ENCODE results near the gene SYTL3.
"Not testable (repeated sequence)": the region's sequence is repeated elsewhere in the genome, so short reads cannot be mapped to it uniquely, and the experiment has no call there.

The SYTL3 gene

GRCh38 chr6:158789115-158789917 lies 139.5 kb downstream of the SYTL3 start:
- no peak for DNase-seq (ENCODE audit: low read depth in 2 of 3, low spot score in 1 of 3)

GRCh38 chr6:158791274-158791855 lies 141.5 kb downstream of the SYTL3 start:
- no peak for DNase-seq (ENCODE audit: low read depth in 2 of 3, low spot score in 1 of 3)

GRCh38 chr6:158792505-158792904 lies 142.7 kb downstream of the SYTL3 start:
- DNase-seq (ENCODE audit: low read depth in 2 of 3, low spot score in 1 of 3), result not testable (repeated sequence)

- no peak for DNase-seq (ENCODE audit: low read depth in 2 of 3, low spot score in 1 of 3)
Observed at GRCh38 chr6:158793432-158793831, 143.6 kb downstream of the SYTL3 start.

GRCh38 chr6:158795516-158795915 lies 145.7 kb downstream of the SYTL3 start:
- DNase-seq (ENCODE audit: low read depth in 2 of 3, low spot score in 1 of 3), result no peak

- no peak for DNase-seq (ENCODE audit: low read depth in 2 of 3, low spot score in 1 of 3)
Observed at GRCh38 chr6:158796353-158796752, 146.5 kb downstream of the SYTL3 start.

- no peak for DNase-seq (ENCODE audit: low read depth in 2 of 3, low spot score in 1 of 3)
Observed at GRCh38 chr6:158797331-158798310, 147.8 kb downstream of the SYTL3 start.

- DNase-seq (ENCODE audit: low read depth in 2 of 3, low spot score in 1 of 3), result no peak
Observed at GRCh38 chr6:158798311-158798710, 148.5 kb downstream of the SYTL3 start.

- DNase-seq (ENCODE audit: low read depth in 2 of 3, low spot score in 1 of 3), result no peak
Observed at GRCh38 chr6:158799051-158799792, 149.4 kb downstream of the SYTL3 start.

DNA sequence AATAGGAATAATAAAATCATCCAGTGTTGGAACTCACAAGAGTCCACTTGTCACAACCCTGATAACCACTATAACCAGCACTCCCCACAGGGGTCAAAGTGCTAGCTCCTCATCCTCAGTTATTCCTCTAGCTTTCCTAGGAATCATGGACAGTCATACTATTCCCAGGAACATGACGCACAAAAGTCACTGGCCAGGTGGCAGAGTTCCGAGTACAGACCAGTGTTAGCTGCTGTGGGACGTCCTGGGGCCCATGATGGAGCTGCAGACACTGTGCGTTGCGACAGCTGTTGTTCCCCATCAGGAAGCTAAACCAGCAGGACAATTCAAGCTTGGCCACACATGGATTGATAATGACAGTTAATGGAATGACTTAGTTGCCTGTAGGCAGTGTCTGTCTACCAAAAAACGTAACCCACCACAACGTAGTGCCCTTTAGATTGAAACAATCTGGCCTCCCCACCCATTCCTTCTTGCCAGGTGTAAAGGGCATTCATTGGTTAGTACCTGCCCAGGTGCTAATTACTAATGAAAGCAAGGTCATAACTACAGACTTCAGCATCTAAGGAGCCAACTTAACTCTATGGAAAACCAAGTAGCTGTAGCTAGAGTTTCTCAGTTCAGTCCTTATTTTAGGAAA lies 151.9 kb downstream of the SYTL3 start:
- no peak for DNase-seq (ENCODE audit: low read depth in 2 of 3, low spot score in 1 of 3)

DNA sequence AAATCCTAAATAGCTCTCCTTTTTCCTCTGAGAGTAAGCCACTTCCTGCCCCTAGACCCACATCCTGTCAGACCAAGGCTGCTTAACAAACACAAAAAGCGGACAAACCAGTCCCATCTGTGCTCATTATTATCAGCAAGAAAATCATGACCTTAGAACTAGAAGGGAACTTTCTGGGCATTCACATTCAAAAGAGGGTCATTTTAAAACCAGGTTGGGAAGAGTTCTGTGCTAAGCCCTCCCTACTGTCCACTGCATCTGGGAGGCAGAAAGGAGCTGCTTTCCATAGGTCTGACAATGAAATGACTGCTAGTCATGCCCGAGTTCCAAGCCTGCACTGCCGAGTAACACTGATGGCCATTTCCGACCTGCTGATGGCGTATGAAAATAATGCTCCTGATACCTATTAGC lies 153.9 kb downstream of the SYTL3 start:
- no peak for DNase-seq (ENCODE audit: low read depth in 2 of 3, low spot score in 1 of 3)

DNA sequence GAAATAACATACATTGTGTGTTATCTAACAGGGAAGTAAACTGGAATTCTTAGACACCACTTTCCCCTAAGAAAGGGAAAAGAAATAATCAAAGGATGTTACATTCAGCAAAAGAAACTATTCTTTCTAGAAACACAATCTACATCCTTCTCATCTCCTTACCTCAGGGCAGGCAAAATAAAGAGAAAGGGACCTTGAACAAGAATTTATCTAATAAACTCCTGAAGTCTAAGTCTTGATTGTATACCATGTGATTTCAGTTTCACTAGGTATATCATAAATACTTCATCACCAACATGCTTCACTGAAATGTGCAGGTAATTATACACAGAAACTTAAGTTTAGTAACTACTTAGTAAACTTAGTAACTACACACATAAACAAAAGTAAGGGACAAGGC lies 154.4 kb downstream of the SYTL3 start:
- no peak for DNase-seq (ENCODE audit: low read depth in 2 of 3, low spot score in 1 of 3)

- DNase-seq (ENCODE audit: low read depth in 2 of 3, low spot score in 1 of 3), result no peak
Observed at GRCh38 chr6:158805698-158806377, 156.0 kb downstream of the SYTL3 start.

GRCh38 chr6:158807515-158808441 lies 157.9 kb downstream of the SYTL3 start:
- DNase-seq (ENCODE audit: low read depth in 2 of 3, low spot score in 1 of 3), result no peak

- DNase-seq (ENCODE audit: low read depth in 2 of 3, low spot score in 1 of 3), result no peak
Observed at GRCh38 chr6:158808442-158808833, 158.6 kb downstream of the SYTL3 start.

- no peak for DNase-seq (ENCODE audit: low read depth in 2 of 3, low spot score in 1 of 3)
Observed at GRCh38 chr6:158808941-158809678, 159.3 kb downstream of the SYTL3 start.

DNA sequence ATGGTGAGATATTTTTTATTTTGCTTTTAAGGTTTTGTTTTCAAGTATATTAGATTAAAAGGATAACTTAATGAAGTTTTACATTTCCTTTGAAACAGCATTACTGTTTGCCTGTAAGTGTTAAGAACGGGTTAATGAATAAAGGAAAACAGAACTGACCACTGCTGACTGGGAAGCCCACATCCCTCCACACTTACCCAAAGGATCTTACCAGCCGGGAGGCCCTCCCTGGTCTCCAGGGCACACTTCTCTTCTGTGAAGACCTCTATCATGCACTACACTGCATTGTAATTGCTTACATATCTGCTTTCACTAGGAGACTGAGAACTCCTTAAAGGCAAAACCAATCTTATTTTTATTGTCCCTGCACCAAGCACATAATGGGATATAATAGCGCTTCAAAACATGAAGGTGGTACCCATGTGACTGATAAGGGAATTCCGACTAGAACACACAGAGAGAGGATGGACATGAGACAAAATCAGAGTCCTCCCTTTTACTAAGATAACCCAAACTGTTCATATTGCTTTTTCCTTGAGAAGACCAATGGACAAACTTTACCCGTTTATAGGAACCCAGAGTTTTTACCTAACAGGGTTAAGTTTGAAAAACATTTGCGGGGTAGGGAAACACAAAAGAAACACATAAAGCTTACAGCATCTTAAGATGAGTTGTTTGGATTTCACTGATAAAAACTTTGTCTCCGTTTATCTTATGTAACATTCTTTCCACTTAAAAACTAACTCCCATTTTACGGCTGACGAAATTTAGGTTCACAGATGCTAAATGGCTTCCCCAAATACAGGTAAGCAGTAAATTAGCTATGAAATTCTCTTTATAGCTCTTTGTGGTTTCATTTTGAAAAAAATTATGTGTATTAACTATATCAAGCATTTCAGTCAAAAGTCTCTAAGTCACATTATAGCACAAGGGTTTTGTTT lies 160.6 kb downstream of the SYTL3 start:
- no peak for DNase-seq (ENCODE audit: low read depth in 2 of 3, low spot score in 1 of 3)

Data from stimulated activated CD4-positive, alpha-beta T cell treated with anti-CD3 and anti-CD28 coated beads, Interleukin-12 subunit alpha, Interleukin-12 subunit beta, amount 100 ng/mL, for 48 hours (primary cell).